GM12873 (cell line): ENCODE results near the gene TBC1D9B.

ENCODE experiments used
- TF ChIP-seq, protein P1 (sequence below): IDR thresholded peaks from 2 replicates; pipeline ENCODE4 v1.5.1; 2012; ENCODE audit warnings: low read depth, mild to moderate bottlenecking, moderate library complexity, low read length, control low read depth; ENCODE audit not compliant: insufficient read depth; ENCODE audit errors: missing control alignments

TBC1D9B gene

DNA sequence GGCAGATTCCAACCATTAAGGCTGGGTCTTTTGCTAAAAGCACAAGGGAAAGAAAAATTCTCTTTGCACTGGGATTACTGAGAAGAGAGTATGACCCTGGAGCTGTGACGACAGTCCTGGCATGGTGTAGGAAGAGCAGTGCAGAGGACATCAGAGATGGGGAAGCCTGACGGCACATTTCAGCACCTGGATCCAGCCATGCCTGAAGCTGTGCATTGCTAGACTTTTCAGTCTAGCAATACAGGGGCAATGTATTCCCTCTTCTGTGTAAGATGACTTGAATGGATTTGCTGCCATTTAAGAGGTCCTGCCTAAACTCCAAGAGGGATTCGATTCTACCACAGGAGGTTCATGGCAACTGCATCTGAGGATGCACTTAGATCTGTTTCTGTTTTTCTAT, 36.7 kb downstream of the TBC1D9B start:
- TF ChIP-seq, protein P1, sequence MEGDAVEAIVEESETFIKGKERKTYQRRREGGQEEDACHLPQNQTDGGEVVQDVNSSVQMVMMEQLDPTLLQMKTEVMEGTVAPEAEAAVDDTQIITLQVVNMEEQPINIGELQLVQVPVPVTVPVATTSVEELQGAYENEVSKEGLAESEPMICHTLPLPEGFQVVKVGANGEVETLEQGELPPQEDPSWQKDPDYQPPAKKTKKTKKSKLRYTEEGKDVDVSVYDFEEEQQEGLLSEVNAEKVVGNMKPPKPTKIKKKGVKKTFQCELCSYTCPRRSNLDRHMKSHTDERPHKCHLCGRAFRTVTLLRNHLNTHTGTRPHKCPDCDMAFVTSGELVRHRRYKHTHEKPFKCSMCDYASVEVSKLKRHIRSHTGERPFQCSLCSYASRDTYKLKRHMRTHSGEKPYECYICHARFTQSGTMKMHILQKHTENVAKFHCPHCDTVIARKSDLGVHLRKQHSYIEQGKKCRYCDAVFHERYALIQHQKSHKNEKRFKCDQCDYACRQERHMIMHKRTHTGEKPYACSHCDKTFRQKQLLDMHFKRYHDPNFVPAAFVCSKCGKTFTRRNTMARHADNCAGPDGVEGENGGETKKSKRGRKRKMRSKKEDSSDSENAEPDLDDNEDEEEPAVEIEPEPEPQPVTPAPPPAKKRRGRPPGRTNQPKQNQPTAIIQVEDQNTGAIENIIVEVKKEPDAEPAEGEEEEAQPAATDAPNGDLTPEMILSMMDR, result no peak

DNA sequence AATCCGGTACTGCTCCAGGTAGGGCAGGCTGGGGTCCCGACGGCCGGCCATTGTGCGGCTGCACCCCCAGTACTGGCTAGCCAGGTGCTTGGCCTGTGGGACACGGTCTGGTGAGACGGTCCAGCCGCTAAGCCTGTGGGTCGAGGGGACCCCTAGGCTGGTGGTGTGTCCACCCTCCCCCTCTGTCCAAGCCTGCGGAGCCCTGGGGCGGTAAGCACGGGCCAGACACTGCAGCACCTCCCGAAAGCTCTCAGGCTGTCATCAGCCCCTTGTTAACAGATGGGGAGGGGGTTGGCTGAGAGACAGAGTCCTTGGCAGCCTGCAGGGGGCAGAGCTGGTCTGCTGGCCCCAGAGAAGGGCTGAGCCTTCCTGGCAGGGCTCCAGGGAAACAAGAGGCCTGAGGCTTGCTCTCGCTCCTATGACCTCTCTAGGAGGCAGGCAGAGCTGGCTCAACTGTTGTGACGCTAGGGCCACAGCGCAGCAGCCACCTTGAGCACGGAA, 37.2 kb downstream of the TBC1D9B start:
- TF ChIP-seq, protein P1, result peak; percentile 34

DNA sequence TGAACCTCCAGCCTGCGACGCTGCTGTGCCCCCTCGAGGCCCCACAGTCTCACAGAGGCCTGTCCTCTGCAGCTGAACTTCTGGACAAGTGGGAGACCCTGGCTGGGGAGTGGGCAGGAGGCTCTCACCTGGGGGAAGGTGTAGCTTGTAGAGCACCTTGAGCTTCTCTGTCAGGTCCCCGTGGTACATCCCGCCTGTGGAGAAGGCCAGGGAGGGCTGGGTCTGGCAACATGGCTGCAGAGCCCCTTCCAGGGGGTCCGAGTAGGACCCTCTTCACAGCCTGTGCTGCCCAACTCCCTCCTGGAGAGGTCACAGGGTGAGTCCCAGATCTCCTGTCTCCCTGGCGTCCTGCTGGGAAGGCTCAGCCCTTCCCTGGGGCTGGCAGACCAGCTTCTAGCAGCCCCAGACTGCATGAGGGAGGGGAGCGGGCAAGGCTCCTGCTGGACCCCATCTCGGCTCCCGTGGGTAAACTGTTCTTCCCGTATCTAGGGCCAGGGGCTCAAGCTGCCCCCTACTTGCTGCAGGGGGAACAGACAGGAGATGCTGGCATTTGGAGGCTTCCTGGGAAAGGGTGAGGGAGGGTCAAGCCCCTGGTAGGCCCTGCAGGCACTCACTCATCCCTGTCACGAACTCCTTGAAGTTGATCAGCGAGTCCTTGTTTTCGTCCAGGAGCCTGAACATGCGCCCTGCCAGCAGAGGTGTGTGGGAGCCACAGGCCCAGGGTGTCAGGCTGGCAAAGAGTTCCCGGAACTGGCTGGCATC, 37.9 kb downstream of the TBC1D9B start:
- TF ChIP-seq, protein P1, result no peak

DNA sequence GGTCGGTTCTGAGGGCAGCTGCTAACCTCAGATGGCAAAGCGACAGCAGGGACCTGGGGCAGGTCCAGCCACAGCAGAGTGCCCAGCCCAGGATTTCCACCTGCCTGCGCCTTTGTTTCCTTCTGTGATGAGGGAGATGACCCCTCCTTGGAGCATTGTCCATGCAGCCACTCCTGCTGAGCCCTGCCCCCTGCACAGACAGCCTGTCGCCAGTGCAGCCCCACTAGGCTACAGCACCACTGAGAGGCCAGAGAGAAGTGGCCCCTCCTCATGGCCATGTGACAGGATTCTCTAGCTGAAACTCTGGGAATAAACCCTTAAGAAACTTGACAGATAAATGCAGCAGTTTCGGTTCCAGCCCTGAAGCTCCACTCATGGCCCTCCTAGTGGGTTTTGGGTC, 38.6 kb downstream of the TBC1D9B start:
- TF ChIP-seq, protein P1, result no peak

DNA sequence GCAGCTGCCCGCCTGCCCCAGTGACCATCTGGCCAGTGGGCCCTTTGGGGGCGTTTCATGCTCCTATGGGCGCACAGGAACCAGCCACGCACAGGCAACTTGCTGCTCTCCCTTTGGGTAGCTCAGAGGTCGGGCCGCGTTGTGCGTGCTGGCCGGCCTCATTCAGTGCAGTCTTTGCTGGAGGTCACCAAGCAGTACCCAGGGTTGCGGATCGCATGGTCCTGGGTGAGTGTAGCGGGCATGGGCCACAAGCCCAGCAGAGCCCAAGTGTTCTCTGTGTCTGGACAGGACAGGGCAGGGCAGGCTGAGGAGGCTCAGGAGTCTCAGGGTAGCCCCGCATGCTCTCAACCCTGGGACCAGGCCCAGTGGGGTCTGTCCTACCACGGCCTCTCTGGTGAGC, 39.2 kb downstream of the TBC1D9B start:
- TF ChIP-seq, protein P1, result no peak

DNA sequence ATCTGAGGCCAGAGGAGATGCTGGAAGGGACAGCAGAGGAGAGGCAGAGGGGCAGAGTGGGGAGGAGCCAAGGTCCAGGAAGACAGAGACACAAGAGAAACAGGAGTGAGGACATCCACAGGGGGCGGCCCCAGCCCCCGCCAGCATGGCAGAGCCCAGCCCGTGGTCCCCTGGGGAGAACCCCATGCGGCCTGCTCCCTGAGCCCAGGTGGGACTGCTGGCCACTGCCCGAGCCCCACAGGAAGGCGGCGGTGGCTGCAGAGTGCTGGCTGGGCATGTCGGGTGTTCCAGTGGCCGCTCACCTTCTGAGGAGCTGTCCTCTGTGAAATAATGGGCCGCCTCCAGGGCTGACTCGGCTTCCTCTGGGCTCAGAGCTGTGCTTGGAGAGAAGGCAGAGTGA, 40.2 kb downstream of the TBC1D9B start:
- TF ChIP-seq, protein P1, result no peak

DNA sequence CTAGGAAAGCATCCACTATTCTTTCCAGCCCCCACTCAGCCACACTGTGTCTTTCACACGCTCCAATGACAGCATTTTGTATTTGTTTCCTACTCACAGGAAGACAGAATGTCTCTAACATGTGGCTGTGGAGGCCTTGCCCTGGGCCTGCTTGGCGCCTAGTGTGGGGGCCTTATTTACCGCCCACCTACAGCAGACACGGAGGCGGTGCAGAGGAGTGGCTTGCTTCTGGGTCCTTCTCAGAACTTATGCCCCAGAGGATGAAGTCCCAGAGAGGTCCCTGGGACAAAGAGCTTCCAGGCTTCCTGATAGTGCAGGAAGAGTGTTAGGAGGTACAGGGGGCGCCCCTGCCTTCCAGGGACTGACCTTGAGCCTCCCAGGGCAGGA, 40.6 kb downstream of the TBC1D9B start:
- TF ChIP-seq, protein P1, result no peak
